ENCODE measurements around the gene ASPG.

Gene ASPG

GRCh38 chr14:104116756-104117340 lies 31.3 kb downstream of the ASPG start:
- no peak for DNase-seq (ENCODE audit: low spot score)

- DNase-seq (ENCODE audit: low spot score) = no peak
Measured at GRCh38 chr14:104117341-104118005, 32.0 kb downstream of the ASPG start.

GRCh38 chr14:104118006-104118844 lies 32.7 kb downstream of the ASPG start:
- DNase-seq (ENCODE audit: low spot score) = no peak

- DNase-seq (ENCODE audit: low spot score) = no peak
Measured at GRCh38 chr14:104119119-104119487, 33.6 kb downstream of the ASPG start.

- DNase-seq (ENCODE audit: low spot score) = no peak
Measured at GRCh38 chr14:104119488-104120251, 34.2 kb downstream of the ASPG start.

- DNase-seq (ENCODE audit: low spot score) = no peak
Measured at GRCh38 chr14:104120281-104120741, 34.8 kb downstream of the ASPG start.

GRCh38 chr14:104121142-104121541 lies 35.6 kb downstream of the ASPG start:
- no peak for DNase-seq (ENCODE audit: low spot score)

- DNase-seq (ENCODE audit: low spot score) = no peak
Measured at GRCh38 chr14:104123879-104124278, 38.4 kb downstream of the ASPG start.

GRCh38 chr14:104125011-104125410 lies 39.5 kb downstream of the ASPG start:
- no peak for DNase-seq (ENCODE audit: low spot score)

GRCh38 chr14:104126753-104127152 lies 41.3 kb downstream of the ASPG start:
- no peak for DNase-seq (ENCODE audit: low spot score)

GRCh38 chr14:104128981-104129380 lies 43.5 kb downstream of the ASPG start:
- DNase-seq (ENCODE audit: low spot score) = no peak

GRCh38 chr14:104129556-104129955 lies 44.1 kb downstream of the ASPG start:
- DNase-seq (ENCODE audit: low spot score) = no peak

- peak; percentile 64 for DNase-seq (ENCODE audit: low spot score)
Measured at GRCh38 chr14:104130974-104131651, 45.6 kb downstream of the ASPG start.

- no peak for DNase-seq (ENCODE audit: low spot score)
Measured at GRCh38 chr14:104131968-104132732, 46.6 kb downstream of the ASPG start.

GRCh38 chr14:104132981-104133380 lies 47.5 kb downstream of the ASPG start:
- DNase-seq (ENCODE audit: low spot score) = no peak

GRCh38 chr14:104133496-104133895 lies 48.0 kb downstream of the ASPG start:
- DNase-seq (ENCODE audit: low spot score) = no peak

GRCh38 chr14:104134061-104134965 lies 48.8 kb downstream of the ASPG start:
- DNase-seq (ENCODE audit: low spot score) = no peak

- DNase-seq (ENCODE audit: low spot score) = no peak
Measured at GRCh38 chr14:104135121-104135903, 49.8 kb downstream of the ASPG start.

GRCh38 chr14:104135904-104136471 lies 50.5 kb downstream of the ASPG start:
- DNase-seq (ENCODE audit: low spot score) = no peak

Measured in Ammon's horn (tissue), 1 donor.